HG02610 (cell line): ENCODE results near the gene PHF20.
"Not testable (repeated sequence)": the region's sequence is repeated elsewhere in the genome, so short reads cannot be mapped to it uniquely, and the experiment has no call there.

ENCODE experiments used
- ATAC-seq: cut with Tn5 transposase; IDR thresholded peaks from one replicate; pipeline ENCODE4 v1.9.1; 2021; ENCODE audit warnings: mild to moderate bottlenecking, moderate library complexity; ENCODE audit not compliant: unreplicated experiment

The PHF20 gene

GRCh38 chr20:35831971-35832370 lies 60.2 kb downstream of the PHF20 start:
- ATAC-seq: no peak

GRCh38 chr20:35833241-35833640 lies 61.4 kb downstream of the PHF20 start:
- no peak for ATAC-seq

- ATAC-seq: no peak
Measured at GRCh38 chr20:35837577-35838195, 65.9 kb downstream of the PHF20 start.

- ATAC-seq: no peak
Measured at GRCh38 chr20:35838205-35838604, 66.4 kb downstream of the PHF20 start.

- no peak for ATAC-seq
Measured at GRCh38 chr20:35839904-35840303, 68.1 kb downstream of the PHF20 start.

- ATAC-seq: no peak
Measured at GRCh38 chr20:35840421-35840820, 68.6 kb downstream of the PHF20 start.

GRCh38 chr20:35842361-35842760 lies 70.5 kb downstream of the PHF20 start:
- no peak for ATAC-seq

GRCh38 chr20:35843894-35844293 lies 72.1 kb downstream of the PHF20 start:
- ATAC-seq: not testable (repeated sequence)

GRCh38 chr20:35845561-35845960 lies 73.7 kb downstream of the PHF20 start:
- ATAC-seq: no peak

- no peak for ATAC-seq
Measured at GRCh38 chr20:35849706-35850105, 77.9 kb downstream of the PHF20 start.

- ATAC-seq: not testable (repeated sequence)
Measured at GRCh38 chr20:35851659-35852058, 79.8 kb downstream of the PHF20 start.

- no peak for ATAC-seq
Measured at GRCh38 chr20:35854713-35855348, 83.0 kb downstream of the PHF20 start.

- not testable (repeated sequence) for ATAC-seq
Measured at GRCh38 chr20:35855641-35856040, 83.8 kb downstream of the PHF20 start.

GRCh38 chr20:35856866-35857265 lies 85.1 kb downstream of the PHF20 start:
- no peak for ATAC-seq

- no peak for ATAC-seq
Measured at GRCh38 chr20:35866418-35867202, 94.8 kb downstream of the PHF20 start.

- no peak for ATAC-seq
Measured at GRCh38 chr20:35870541-35871258, 98.9 kb downstream of the PHF20 start.

GRCh38 chr20:35871259-35871771 lies 99.5 kb downstream of the PHF20 start:
- ATAC-seq: no peak

GRCh38 chr20:35876033-35876320 lies 104.2 kb downstream of the PHF20 start:
- no peak for ATAC-seq

GRCh38 chr20:35877611-35878010 lies 105.8 kb downstream of the PHF20 start:
- ATAC-seq: no peak

GRCh38 chr20:35878113-35878625 lies 106.4 kb downstream of the PHF20 start:
- no peak for ATAC-seq

GRCh38 chr20:35881676-35882075 lies 109.9 kb downstream of the PHF20 start:
- no peak for ATAC-seq
